ENCODE results near the gene C9orf85. TPM values are rescaled to one million over a fixed set of nuclear protein-coding genes. Genes with fewer than 3 reads are reported as not detected.
A peak's percentile ranks its signal among the peaks of the same experiment; 100 is the strongest.

The C9orf85 gene
- total and polyA plus RNA-seq, 2 of the 4 experiments (the other 2 are of a cell fraction): 4.3 to 8.4 TPM

- Histone ChIP-seq H2BK20ac (ENCODE audit: low read depth, low read length) (no peak overlapping the region), H2BK5ac (ENCODE audit: low read depth, low read length, poor library complexity, severe bottlenecking) (peak overlapping the region; percentile 51), H3K9me3 (ENCODE audit: control insufficient read depth, insufficient read depth, low read length) (no peaks in the 10 kb centered on the region), H3K56ac (ENCODE audit: extremely low read depth, insufficient read depth, low read length) (no peak overlapping the region), H3K14ac (replicated peaks; ENCODE audit: low read depth, low read length) (no peak overlapping the region), H3K36me3 (ENCODE audit: control insufficient read depth, insufficient read depth, low read length) (no peaks in the 10 kb centered on the region), H3K9ac (ENCODE audit: low read depth, low read length) (no peak overlapping the region), H4K8ac (ENCODE audit: low read depth in 2 of 2, low read length in 2 of 2) (no peak overlapping the region), H2AK5ac (ENCODE audit: low read depth, low read length) (no peak overlapping the region), H3K4me2 (ENCODE audit: low read depth, low read length) (no peak overlapping the region), H3K9me1 (ENCODE audit: insufficient read depth, low read length) (no peaks in the 10 kb centered on the region), H3K23ac (ENCODE audit: low read depth, low read length) (no peak overlapping the region), H2BK120ac (ENCODE audit: low read depth, low read length) (no peak overlapping the region), H3K27me3 (ENCODE audit: control insufficient read depth, insufficient read depth, low read length) (no peaks in the 10 kb centered on the region), H4K5ac (ENCODE audit: low read depth, low read length) (no peak overlapping the region), H4K20me1 (ENCODE audit: insufficient read depth, low read length) (no peaks in the 10 kb centered on the region), H2AFZ (replicated peaks; ENCODE audit: low read length, poor library complexity) (no peak overlapping the region), H3K4ac (ENCODE audit: low read depth, low read length) (no peak overlapping the region), H2BK15ac (ENCODE audit: low read depth, low read length) (no peak overlapping the region), H3K4me3 (ENCODE audit: insufficient read depth, low read depth, low read length) (no peak overlapping the region), H4K91ac (ENCODE audit: insufficient read depth, low read depth, low read length) (no peak overlapping the region), H3K4me1 (ENCODE audit: control insufficient read depth, insufficient read depth, low read length) (peaks cover 2% of the 10 kb centered on the region; the same call in 1 of the 2 replicates), H3K27ac (ENCODE audit: insufficient read depth, low read length) (no peak overlapping the region), H3K18ac (ENCODE audit: low read depth, low read length) (no peak overlapping the region), H3K79me1 (ENCODE audit: low read depth in 1 of 2, low read length in 2 of 2) (peaks cover 11 to 24% of the 10 kb centered on the region in 2 experiments), H2AK9ac (replicated peaks; ENCODE audit: low read depth, low read length, poor library complexity) (no peak overlapping the region)
- ATAC-seq (ENCODE audit: low read depth) (no peak), DNase-seq (peak; percentile 20)
- ChIA-PET POLR2A (ENCODE audit: unreplicated experiment) (no interaction called here), CTCF (no interaction called here)
- TF ChIP-seq USF2 (IDR thresholded peaks at IDR 0.05; ENCODE audit: low read depth, low read length): no peak
- no peak for TF ChIP-seq MAZ (IDR thresholded peaks at IDR 0.05; ENCODE audit: borderline replicate concordance, low read depth, low read length)
- TF ChIP-seq FOS (IDR thresholded peaks at IDR 0.05; ENCODE audit: low read depth, low read length): no peak
- no peak for TF ChIP-seq ELK1 (IDR thresholded peaks at IDR 0.05; ENCODE audit: borderline replicate concordance, low read depth, low read length)
- no peak for TF ChIP-seq RCOR1 (IDR thresholded peaks at IDR 0.05; ENCODE audit: insufficient replicate concordance, low read length)
- no peak for TF ChIP-seq RFX5 (IDR thresholded peaks at IDR 0.05; ENCODE audit: low read depth, low read length)
- TF ChIP-seq MAFK (IDR thresholded peaks at IDR 0.05; ENCODE audit: low read depth, low read length): no peak
- TF ChIP-seq RAD21 (IDR thresholded peaks at IDR 0.05; ENCODE audit: low read length): no peak
- no peak for TF ChIP-seq MXI1 (IDR thresholded peaks at IDR 0.05; ENCODE audit: borderline replicate concordance, low read depth, low read length)
- dilution Hi-C loops (cut with HindIII; ENCODE audit: low sequenced_read_pairs, unreplicated experiment) (no loop called here), in situ Hi-C loops (cut with MboI; ENCODE audit: low sequenced_read_pairs) (no loop called here), intact Hi-C loops (cut with micrococcal nuclease) (no loop called here)
- no CpG with 5 or more reads among the region's 2 CpGs for WGBS, 2 experiments (ENCODE audit: extremely low coverage in 2 of 2, insufficient read length in 1 of 2)
- BruUV-seq (replicated peaks): no TSS peak
Measured at GRCh38 chr9:71929791-71930440, 18.5 kb downstream of the C9orf85 start.
